Motor neuron (in vitro differentiated cells): ENCODE data around the gene DYRK4. TPM values are rescaled to one million over a fixed set of nuclear protein-coding genes. Genes with fewer than 3 reads are reported as not detected.

ENCODE experiments used
- ATAC-seq, 8 experiments: fragments of 200-7000 bp; cut with Tn5 transposase; replicated peaks in 6 of 8; 2 replicates each; pipeline ENCODE4 v1.8.0; 2021; ENCODE audit warnings: mild to moderate bottlenecking in 8 of 8, moderate library complexity in 8 of 8
- H3K27ac ChIP-seq, 2 donors: fragments of 250-450 bp; sonication (Bioruptor Pico); 2 replicates each; pipeline ENCODE4 v1.9.0; 2021; ENCODE audit warnings: antibody characterized with exemption in 2 of 2, mild to moderate bottlenecking in 2 of 2, moderate library complexity in 1 of 2
- H3K4me1 ChIP-seq, 2 donors: fragments of 250-450 bp; sonication (Bioruptor Pico); replicated peaks in 1 of 2; 2 replicates each; pipeline ENCODE4 v1.6.1; 2021; ENCODE audit warnings: antibody characterized with exemption in 2 of 2, mild to moderate bottlenecking in 2 of 2, moderate library complexity in 1 of 2
- H3K4me3 ChIP-seq, 5 donors: fragments of 250-450 bp; sonication (Bioruptor Pico); 2 replicates each; pipeline ENCODE4 v1.9.0; 2021; ENCODE audit warnings: antibody characterized with exemption in 5 of 5, mild to moderate bottlenecking in 5 of 5, moderate library complexity in 4 of 5
- WGBS, 10 experiments: fragments of 450-650 bp; shearing (Covaris generic); methylation state at CpG; one replicate each; pipeline ENCODE4 v1.0.0; 2022; 5-methylcytosine and 5-hydroxymethylcytosine counted together
- in situ Hi-C, 9 experiments: fragments of 400-800 bp; cut with MboI; loops; one replicate each; pipeline ENCODE4 v1.15.0; 2021; ENCODE audit warnings: low sequenced_read_pairs in 9 of 9, low pct_unique_long_range_greater_than_20kb in 2 of 9; ENCODE audit not compliant: unreplicated experiment in 9 of 9
- total RNA-seq, 8 experiments: library from RNA; unstranded; fragments of 300-600 nt; gene quantifications; 2 replicates each; pipeline versions ENCODE4 v1.2.3 to v1.2.4, GENCODE V29; 2022

DYRK4 gene
- total RNA-seq, 8 experiments from 2014 or later = 37.1 to 100 (median 55.8) TPM

DNA sequence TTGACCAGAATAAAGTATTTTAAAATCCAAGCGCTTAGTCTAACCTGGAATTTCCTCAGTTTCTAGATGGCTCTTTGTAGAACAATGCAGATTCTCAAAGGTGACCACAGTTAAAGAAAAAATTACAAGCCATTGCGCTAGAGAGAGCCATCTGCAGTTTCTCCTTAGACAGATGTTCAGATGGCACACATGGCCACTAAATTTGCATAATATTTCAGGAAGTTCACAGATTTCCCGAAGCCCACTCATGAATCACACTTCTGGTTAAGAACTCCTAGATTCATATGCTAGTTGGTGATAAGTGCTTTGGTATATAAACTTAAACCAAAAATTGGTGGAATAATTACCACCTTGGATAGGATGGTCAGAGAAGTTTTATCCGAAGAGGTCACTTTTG, 86.1 kb downstream of the DYRK4 start:
- 36 to 100% (median 52%) methylated on average over 1 to 4 of the region's 4 CpGs; no CpG with 5 or more reads in 1 of the 10 experiments for WGBS, 10 experiments
- Histone ChIP-seq H3K4me1 (peaks cover 16% of the 10 kb centered on the region in 2 donors), H3K4me3 (peak overlapping the region; percentile 55 to 96 (median 88)), H3K27ac (no peak overlapping the region)
- in situ Hi-C loops = no loop called here
- peak in 3 of 8 experiments; percentile 24 to 35 (median 27) for ATAC-seq

DNA sequence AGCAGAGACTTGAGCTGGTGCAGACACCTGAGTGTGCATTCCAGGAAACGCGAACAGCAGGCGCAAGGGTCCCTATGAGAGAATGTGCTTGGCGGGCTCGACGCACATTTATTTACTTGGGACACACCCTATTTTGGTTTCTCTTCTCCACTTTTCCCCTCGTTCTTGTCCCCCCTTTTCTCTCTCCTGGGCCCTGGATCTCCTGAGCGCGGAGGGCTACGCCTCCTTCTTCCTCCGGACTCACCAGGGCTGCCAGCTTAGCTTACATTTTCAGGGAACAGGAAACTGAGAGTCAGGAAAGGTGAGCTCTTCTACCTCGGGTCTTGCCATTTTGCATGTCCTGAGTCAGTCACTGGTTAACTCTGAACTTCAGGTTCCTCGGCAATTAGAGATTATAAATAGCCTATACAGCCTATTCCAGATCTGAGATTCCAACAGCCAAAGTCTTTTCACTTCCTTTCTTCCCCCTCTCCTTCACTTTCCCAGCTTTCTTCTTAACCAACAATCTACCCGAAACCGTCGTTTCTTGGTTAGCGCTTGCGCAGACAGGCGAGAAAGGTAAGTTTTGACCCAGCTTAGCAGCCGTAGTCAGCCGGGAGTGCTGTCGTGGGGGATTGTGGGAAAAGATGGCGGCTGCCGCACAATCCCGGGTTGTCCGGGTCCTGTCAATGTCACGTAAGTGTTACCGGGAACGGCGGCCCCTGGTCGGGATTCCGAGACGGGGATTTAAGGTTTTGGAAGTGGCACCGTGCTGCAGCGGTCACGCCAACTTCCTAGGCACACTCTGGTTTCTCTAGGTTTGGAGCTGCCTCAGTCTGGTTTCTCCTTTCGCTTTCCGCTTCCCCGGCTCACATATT, 86.7 kb downstream of the DYRK4 start, which contains the start of the genes AKAP3 and NDUFA9:
TSS of gene AKAP3 (minus strand) at position 551 of the 857 bp plus-strand sequence. CDS start 10,855 bp downstream, outside the sequence.
TSS of gene NDUFA9 (plus strand) at position 614 of the 857 bp plus-strand sequence. CDS start at position 627, 13 bp downstream.
- peak; percentile 87 to 99 (median 94) for ATAC-seq
- Histone ChIP-seq H3K4me1 (peaks cover 16% of the 10 kb centered on the region in 2 donors), H3K4me3 (peak within 1 kb of the TSS; percentile 55 to 96 (median 88)), H3K27ac (peak within 1 kb of the TSS; percentile 95 to 96)
- in situ Hi-C loops = no loop called here
- 0 to 3% (median 0%) methylated on average over 5 to 14 of the region's 39 CpGs for WGBS, 10 experiments

DNA sequence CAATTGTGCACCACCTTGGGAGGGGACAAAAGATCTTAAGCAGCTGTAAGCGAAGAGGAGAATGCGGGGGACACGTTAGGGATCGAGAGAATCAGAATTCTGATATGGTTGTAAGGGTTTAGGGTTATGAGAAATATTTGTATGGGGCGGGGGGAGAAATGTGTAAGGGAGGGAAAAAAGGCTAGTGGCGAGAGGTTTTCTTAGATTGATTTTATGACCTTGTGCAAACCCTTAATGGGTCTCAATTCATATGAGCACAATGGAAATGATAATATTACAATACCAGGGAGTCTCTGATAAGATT, 87.3 kb downstream of the DYRK4 start:
- ATAC-seq = no peak
- WGBS, 10 experiments = 0 to 13% (median 0%) methylated on average over 1 to 6 of the region's 6 CpGs; no CpG with 5 or more reads in 2 of the 10 experiments
- in situ Hi-C loops = no loop called here
- Histone ChIP-seq H3K27ac (peak overlapping the region; percentile 95 to 96), H3K4me1 (peaks cover 16% of the 10 kb centered on the region in 2 donors), H3K4me3 (peak overlapping the region; percentile 55 to 96 (median 88))

DNA sequence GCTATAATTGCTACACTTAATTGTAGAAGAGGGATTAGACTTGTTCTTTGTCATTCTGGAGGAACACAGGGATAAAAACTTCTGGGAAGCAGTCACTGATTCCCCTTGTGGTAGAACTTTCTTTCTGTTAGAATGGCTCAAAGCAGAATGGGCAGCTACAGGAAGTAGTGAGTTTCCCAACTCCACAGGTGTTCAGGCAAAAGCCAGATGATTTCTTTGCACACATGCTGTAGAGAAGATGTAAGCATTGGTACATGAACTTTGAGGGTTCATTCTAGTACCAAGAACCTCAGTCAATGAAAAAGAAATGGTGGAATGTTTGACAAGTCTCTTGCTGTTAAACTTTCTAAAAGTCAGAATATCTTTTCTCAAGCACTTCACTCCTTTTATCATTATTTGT, 91.2 kb downstream of the DYRK4 start:
- Histone ChIP-seq H3K4me3 (no peak overlapping the region), H3K4me1 (peaks cover 5 to 12% of the 10 kb centered on the region in 2 donors), H3K27ac (no peak overlapping the region)
- in situ Hi-C loops = no loop called here
- ATAC-seq = no peak

DNA sequence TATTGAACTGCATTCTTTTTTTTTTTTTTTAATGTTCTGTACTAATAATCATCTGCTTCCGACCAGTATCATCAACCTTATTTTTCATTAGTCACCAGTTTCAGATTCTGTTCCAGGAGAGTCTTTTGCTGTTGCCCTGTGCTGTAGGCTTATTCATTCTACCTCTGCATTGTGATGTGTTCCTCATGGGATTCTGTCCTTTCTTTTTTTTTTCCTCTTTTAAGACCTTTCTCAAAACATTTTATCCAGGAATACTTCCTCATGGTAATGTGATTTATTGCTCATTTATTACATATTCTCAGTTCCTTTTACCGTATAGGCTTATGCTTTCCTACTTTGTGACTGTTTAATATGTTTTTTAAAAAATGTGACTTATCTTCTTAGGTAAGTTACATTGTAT, 91.7 kb downstream of the DYRK4 start:
- Histone ChIP-seq H3K4me1 (peaks cover 5 to 12% of the 10 kb centered on the region in 2 donors), H3K27ac (no peak overlapping the region), H3K4me3 (no peak overlapping the region)
- no peak for ATAC-seq
- 54 to 100% (median 92%) methylated on average over 1 to 2 of the region's 2 CpGs; no CpG with 5 or more reads in 1 of the 10 experiments for WGBS, 10 experiments
- in situ Hi-C loops = no loop called here

Other genes starting within 250 kb of the DYRK4 start
- 10 to 100 TPM in 5 of 8 experiments, 1 to 10 TPM in 3; 5.1 to 39.4 (median 12.0) TPM for gene TIGAR, start 241.0 kb upstream of the DYRK4 start, total RNA-seq
- gene FGF23, start 182.5 kb upstream of the DYRK4 start, total RNA-seq = 10 to 100 TPM in 1 of 8 experiments, 1 to 10 TPM in 2, under 1 TPM in 5; 0.05 to 19.5 (median 0.34) TPM
- gene FGF6, start 116.4 kb upstream of the DYRK4 start, total RNA-seq = not detected
- gene RAD51AP1, start 23.3 kb upstream of the DYRK4 start, total RNA-seq = 10 to 100 TPM in 3 of 8 experiments, 1 to 10 TPM in 4, under 1 TPM in 1; 0.25 to 32.1 (median 5.5) TPM
- gene AKAP3, start 86.8 kb downstream of the DYRK4 start, total RNA-seq = 1 to 10 TPM; 2.3 to 8.1 (median 4.7) TPM
- gene NDUFA9, start 86.9 kb downstream of the DYRK4 start, total RNA-seq = 100 to 1,000 TPM in 1 of 8 experiments, 10 to 100 TPM in 7; 25.3 to 107 (median 51.3) TPM
- 10 to 100 TPM in 4 of 8 experiments, 1 to 10 TPM in 1, under 1 TPM in 3; 0.09 to 18.9 (median 10.4) TPM for gene GALNT8, start 158.2 kb downstream of the DYRK4 start, total RNA-seq